Stimulated activated CD4-positive, alpha-beta T cell treated with anti-CD3 and anti-CD28 coated beads, TNF-alpha, amount 100 ng/mL, for 4 hours (primary cell): ENCODE data around the gene C11orf98.
A peak's percentile ranks its signal among the peaks of the same experiment; 100 is the strongest.
"Not testable (repeated sequence)": the region's sequence is repeated elsewhere in the genome, so short reads cannot be mapped to it uniquely, and the experiment has no call there.

Experiments
- DNase-seq, 3 experiments: peaks; one replicate each; pipeline ENCODE4 v3.0.0-alpha.2; 2020; ENCODE audit warnings: low read depth in 3 of 3

Gene C11orf98

GRCh38 chr11:62665075-62665598, at the start of gene C11orf98, which contains the start of gene CSKMT:
Gene C11orf98 (minus strand): TSS chr11:62665210. CDS start chr11:62665169, 41 bp downstream.
Gene CSKMT (plus strand): TSS chr11:62665312. CDS start chr11:62665880, 568 bp downstream.
- DNase-seq, result peak; percentile 92 to 95 (median 94)

- DNase-seq, result no peak
These were observed 48.3 kb upstream of the C11orf98 start for GRCh38 chr11:62713343-62713742.

DNA sequence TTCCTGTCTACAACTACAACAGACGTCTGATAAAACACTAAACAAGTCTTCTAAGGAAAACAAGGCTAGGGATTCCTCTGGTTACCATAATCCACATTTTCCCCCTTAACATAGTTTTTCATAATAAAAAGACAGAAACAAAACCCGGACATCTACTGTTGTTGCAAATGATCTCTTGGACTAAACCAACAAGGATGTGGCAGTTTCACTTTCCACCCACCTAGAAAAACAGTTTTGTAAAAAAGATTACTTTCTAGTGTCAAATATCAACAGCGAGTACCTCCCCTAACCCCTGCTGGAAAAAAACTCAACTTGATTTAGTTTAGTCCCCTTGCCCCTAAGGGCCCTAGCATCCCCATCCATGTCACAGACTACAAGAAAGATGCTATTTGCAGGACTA, 47.9 kb upstream of the C11orf98 start:
- no peak for DNase-seq

- DNase-seq, result no peak
These were observed 47.3 kb upstream of the C11orf98 start for GRCh38 chr11:62712276-62712812.

DNA sequence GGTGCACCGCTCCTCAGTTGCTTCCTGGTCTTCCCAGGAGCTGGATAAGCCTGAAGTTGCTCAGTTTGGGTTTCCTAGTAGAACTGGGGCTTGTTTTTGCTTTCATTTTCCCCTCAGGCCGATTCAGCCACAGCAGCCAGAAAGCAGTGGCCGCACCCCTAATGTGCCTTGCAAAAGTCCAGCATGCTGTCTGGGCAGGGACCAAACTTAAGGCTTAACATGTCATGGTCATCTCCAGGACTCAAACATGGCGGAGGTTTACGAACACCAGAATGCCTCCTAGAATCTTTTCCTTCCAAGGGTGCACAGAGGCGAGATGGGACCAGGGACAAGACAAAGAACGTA, 45.0 kb upstream of the C11orf98 start:
- no peak for DNase-seq

DNA sequence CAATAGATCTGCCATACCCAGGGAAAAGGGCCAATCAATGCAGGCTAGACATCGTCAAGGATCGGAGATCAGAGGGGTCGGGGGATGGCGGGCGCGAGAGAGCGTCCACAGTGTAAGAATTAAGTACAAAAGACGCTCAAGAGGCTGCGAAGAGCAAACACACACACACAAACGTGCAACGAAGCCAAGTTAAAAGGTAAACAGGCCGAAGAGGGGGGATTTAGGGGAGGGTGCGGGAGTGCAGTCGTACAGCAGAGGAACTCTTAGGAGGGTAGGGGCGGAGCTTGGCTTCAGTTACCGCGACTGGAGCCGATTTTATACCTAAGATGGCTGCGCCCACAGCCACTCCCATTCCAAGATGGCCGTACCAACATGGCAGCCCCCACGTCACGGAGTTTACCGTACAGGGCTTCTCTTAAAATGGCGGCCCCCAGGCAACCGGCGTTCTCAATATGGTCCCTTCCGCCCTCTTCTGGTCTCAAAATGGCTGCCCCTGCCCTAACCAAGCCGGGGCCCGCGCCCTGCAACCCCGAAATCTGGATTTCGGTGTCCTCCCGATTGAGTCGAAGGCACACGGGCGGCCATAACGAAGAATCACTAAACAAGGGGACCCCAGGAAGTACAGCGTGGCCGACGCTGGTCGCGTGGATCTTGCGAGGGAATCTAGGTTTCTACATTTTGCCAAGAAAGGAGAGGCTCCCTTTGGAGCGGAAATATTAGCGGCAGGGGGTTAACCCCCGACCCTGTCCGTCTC, 44.4 kb upstream of the C11orf98 start:
- DNase-seq, result peak; percentile 85 to 95 (median 93)

GRCh38 chr11:62708793-62709192, 43.8 kb upstream of the C11orf98 start:
- peak in 1 of 3 experiments; percentile 17 for DNase-seq

GRCh38 chr11:62708392-62708791, 43.4 kb upstream of the C11orf98 start:
- DNase-seq, result no peak

- DNase-seq, result no peak
These were observed 42.4 kb upstream of the C11orf98 start, which contains the start of the genes BSCL2 and GNG3 for GRCh38 chr11:62707277-62707861. Gene BSCL2 (minus strand): TSS chr11:62707424. CDS start chr11:62707195, 229 bp downstream. Gene GNG3 (plus strand): TSS chr11:62707676. CDS start chr11:62708296, 620 bp downstream.

GRCh38 chr11:62706850-62707247, 41.8 kb upstream of the C11orf98 start:
- no peak for DNase-seq

GRCh38 chr11:62705880-62706849, 41.2 kb upstream of the C11orf98 start:
- peak; percentile 90 to 92 (median 90) for DNase-seq

DNA sequence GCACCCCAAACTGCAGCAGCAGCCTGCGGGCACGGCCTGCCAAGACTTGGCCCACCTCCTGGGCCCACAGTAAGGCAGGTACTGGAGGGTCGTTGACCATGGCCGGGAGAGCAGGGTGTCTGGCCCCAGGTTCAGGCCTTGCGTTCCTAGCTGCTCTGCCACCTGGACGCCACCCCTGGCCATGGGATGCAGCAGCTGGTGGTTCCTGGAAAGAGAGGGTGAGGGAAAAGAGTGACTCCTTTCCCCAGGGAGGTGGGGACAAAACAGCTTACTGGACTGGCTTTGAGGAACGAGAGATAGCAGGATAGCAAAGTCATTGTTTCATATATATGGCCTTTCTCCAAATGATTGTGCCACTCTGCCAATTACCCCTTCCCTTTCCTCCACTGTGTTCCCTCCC, 40.4 kb upstream of the C11orf98 start:
- DNase-seq, result no peak

DNA sequence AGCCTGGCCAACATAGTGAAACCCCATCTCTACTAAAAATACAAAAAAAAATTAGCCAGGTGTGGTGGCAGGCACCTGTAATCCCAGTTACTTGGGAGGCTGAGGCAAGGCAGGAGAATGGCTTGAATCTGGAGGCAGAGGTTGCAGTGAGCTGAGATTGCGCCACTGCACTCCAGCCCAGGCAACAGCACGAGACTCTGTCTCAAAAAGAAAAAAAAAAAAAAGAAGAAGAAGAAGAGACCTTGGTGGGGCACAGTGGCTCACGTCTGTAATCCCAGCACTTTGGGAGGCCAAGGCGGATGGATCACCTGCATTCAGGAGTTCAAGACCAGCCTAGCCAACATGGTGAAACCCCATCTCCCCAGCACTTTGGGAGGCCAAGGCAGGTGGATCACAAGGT, 38.9 kb upstream of the C11orf98 start:
- not testable (repeated sequence) for DNase-seq

DNA sequence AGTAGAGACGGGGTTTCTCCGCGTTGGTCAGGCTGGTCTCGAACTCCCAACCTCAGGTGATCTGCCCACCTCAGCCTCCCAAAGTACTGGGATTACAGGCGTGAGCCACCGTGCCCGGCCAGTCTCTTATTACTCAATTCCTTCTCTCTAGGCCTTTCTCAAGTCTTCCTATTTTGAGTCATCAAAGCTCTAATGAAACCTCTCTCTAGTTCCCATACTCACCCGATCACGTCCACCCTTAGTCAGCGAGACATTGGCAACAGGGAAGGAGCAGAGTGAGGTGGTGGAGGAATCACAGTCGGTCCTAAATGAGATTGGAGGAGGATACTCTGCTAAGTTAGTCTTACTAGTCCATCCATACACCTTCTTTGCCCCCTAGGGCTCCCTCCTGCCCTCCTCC, 37.2 kb upstream of the C11orf98 start:
- DNase-seq, result no peak

DNA sequence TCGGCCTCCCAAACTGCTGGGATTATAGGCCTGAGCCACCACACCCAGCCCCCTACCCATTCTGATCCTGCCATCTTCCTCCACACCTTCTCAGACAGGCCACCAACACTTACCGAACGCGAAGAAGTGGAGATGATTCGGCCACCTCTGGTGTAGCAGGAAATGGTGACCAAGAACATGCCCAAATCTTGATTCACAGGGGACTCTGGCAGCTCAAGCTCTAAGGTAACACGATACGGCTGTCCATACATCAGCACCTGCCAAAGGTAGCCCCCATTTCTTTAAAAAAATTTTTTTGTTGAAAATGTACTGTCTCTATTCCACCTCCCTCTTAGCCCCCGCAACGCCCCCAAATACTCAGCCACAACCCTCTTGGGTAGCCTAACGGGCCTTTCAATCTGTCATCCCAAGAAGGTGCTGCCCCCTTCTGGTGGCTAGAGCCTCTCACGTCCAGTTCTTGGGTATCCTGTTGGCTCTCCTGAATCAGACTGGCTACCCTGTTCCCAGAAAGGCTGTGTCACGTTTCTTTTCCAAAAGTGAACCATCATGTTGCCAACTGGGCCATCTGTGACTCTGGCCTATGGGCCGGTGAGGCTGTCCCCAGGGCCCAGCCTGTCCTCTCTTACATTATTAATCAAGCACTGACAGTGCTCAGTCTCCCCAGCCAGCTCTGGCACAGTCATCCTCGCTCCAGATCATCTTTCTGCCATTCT, 29.6 kb upstream of the C11orf98 start:
- DNase-seq, result peak; percentile 54 to 71 (median 58)

DNA sequence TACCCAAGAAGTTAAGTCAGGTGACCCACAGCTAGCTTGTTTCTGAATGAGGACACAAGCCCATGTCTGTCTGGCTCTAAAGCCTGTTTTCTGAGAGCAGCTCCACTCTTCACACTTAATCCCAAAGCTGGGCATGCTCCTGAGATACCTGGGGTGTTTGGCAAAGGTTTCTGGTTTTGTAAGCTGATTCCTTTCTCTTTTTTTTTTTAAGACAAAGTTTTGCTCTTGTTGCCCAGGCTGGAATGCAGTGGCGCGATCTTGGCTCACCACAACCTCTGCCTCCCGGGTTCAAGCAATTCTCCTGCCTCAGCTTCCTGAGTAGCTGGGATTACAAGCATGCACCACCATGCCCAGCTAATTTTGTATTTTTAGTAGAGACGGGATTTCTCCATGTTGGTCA, 28.6 kb upstream of the C11orf98 start:
- DNase-seq, result not testable (repeated sequence)

- DNase-seq, result no peak
These were observed 24.6 kb upstream of the C11orf98 start, which contains the start of gene LRRN4CL for GRCh38 chr11:62689421-62690183. Gene LRRN4CL (minus strand): TSS chr11:62689530. CDS start chr11:62688508, 1,022 bp downstream.

GRCh38 chr11:62688491-62688890, 23.5 kb upstream of the C11orf98 start:
- DNase-seq, result no peak

DNA sequence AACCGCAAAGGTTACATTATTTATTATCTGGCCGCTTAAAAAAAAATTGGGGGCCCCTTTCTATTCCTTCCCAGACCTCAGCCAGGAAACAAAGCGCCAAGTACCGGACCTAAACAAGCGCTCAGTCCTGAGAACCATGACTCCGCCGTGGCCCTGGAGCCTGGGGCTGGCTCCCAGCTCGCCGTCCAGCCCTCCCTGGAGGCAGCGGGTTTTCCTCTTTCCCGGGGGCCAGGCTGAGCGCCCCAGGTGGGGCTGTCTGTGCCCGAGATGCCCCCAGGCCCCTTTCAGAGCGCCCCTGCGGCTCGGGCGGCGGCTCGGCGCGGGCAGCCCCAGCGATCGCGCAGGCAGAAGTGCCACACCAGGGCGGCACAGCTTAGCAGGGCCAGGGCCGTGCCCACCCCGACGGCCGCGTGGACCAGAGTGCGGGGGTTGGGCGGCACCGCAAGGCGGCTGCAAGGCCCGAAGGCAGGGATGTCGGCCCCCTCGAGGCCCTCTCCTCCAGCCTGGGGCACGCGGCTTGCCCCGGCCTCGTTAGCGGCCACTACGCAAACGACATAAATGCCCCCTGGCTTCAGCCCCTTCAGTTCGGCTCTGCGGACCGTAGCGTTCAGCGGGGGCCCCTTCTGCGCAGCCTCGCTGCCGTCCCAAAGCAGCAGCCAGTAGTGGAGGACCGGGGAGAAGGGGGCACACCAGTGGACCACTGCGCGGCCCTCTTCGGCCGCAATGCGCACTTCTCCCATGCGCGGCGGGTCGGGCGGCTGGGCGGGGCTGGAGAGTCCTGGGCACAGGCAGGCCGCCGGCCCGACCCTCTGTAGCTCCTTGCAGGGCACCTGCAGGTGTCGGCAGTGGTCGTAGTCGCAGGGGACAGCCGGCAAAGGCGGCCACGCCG, 22.7 kb upstream of the C11orf98 start:
- DNase-seq, result no peak
